ENCODE results near the gene ITPR2.
"Not testable (repeated sequence)": the region's sequence is repeated elsewhere in the genome, so short reads cannot be mapped to it uniquely, and the experiment has no call there.

Gene ITPR2

DNA sequence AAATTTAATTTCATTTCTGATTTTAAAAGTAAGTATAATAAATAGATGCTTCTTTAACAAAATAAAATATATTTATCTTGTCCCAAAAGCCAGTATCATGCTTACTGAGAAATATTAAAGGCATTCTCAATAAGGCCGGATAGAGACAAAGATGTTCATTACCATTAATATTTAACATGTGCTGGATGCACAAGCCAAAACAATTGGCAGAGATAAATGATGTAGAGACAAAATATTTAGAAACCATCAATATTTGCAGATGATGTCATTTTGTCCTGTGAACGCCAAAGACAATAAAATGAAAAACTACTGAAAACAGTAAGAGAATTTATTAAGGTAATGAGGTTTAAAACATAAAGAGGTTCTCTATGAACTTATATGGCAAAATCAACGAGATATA, 313.5 kb downstream of the ITPR2 start:
- TF ChIP-seq EZH2 (optimal IDR thresholded peaks at IDR 0.05; ENCODE audit: low read depth, low read length) (no peak), EZH2phosphoT487 (IDR thresholded peaks at IDR 0.05; ENCODE audit: low read length) (no peak)
- TF ChIP-seq, protein P1, sequence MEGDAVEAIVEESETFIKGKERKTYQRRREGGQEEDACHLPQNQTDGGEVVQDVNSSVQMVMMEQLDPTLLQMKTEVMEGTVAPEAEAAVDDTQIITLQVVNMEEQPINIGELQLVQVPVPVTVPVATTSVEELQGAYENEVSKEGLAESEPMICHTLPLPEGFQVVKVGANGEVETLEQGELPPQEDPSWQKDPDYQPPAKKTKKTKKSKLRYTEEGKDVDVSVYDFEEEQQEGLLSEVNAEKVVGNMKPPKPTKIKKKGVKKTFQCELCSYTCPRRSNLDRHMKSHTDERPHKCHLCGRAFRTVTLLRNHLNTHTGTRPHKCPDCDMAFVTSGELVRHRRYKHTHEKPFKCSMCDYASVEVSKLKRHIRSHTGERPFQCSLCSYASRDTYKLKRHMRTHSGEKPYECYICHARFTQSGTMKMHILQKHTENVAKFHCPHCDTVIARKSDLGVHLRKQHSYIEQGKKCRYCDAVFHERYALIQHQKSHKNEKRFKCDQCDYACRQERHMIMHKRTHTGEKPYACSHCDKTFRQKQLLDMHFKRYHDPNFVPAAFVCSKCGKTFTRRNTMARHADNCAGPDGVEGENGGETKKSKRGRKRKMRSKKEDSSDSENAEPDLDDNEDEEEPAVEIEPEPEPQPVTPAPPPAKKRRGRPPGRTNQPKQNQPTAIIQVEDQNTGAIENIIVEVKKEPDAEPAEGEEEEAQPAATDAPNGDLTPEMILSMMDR (IDR thresholded peaks at IDR 0.05; ENCODE audit: low read length), result no peak
- Histone ChIP-seq H4K20me1 (ENCODE audit: insufficient read depth, low read length) (no peaks in the 10 kb centered on the region), H3K27ac (ENCODE audit: low read length) (no peak overlapping the region), H3K9me3 (replicated peaks; ENCODE audit: insufficient read depth, low read length) (no peaks in the 10 kb centered on the region), H3K36me3 (replicated peaks; ENCODE audit: insufficient read depth, low read length) (no peaks in the 10 kb centered on the region), H3K27me3 (replicated peaks; ENCODE audit: insufficient read depth, low read length) (no peaks in the 10 kb centered on the region), H2AFZ (ENCODE audit: low read length) (no peak overlapping the region), H3K9me2 (replicated peaks; ENCODE audit: insufficient read depth, low read length) (no peaks in the 10 kb centered on the region), H3K9ac (ENCODE audit: low read length) (no peak overlapping the region), H3K4me1 (ENCODE audit: low read length) (no peaks in the 10 kb centered on the region), H3K4me3 (ENCODE audit: low read length) (no peak overlapping the region), H3F3A (ENCODE audit: insufficient read depth, low read length) (no peaks in the 10 kb centered on the region), H3K4me2 (ENCODE audit: low read depth, low read length) (no peak overlapping the region), H3K79me2 (ENCODE audit: low read length) (no peaks in the 10 kb centered on the region)
- no peak for DNase-seq

DNA sequence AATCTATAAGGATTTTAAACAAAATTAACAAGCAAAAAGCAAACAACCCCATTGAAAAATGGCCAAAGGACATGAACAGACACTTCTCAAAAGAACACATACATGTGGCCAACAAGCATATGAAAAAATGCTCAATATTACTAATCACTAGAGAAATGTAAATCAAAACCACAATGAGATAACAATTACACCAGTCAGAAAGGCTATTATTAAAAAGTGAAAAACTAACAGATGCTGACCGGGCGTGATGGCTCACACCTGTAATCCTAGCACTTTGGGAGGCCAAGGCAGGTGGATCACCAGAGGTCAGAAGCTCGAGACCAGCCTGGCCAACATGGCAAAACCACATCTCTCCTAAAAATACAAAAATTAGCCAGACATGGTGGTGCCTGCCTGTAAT, 315.7 kb downstream of the ITPR2 start:
- H3K27me3 ChIP-seq (replicated peaks; ENCODE audit: insufficient read depth, low read length); H3K27ac ChIP-seq (ENCODE audit: low read length); H3K9ac ChIP-seq (ENCODE audit: low read length); H3K4me1 ChIP-seq (ENCODE audit: low read length); H3K79me2 ChIP-seq (ENCODE audit: low read length); H3K4me2 ChIP-seq (ENCODE audit: low read depth, low read length); H3K9me3 ChIP-seq (replicated peaks; ENCODE audit: insufficient read depth, low read length); H3F3A ChIP-seq (ENCODE audit: insufficient read depth, low read length); H3K9me2 ChIP-seq (replicated peaks; ENCODE audit: insufficient read depth, low read length); H4K20me1 ChIP-seq (ENCODE audit: insufficient read depth, low read length); H3K36me3 ChIP-seq (replicated peaks; ENCODE audit: insufficient read depth, low read length); H2AFZ ChIP-seq (ENCODE audit: low read length); H3K4me3 ChIP-seq (ENCODE audit: low read length); DNase-seq: not testable (repeated sequence)

DNA sequence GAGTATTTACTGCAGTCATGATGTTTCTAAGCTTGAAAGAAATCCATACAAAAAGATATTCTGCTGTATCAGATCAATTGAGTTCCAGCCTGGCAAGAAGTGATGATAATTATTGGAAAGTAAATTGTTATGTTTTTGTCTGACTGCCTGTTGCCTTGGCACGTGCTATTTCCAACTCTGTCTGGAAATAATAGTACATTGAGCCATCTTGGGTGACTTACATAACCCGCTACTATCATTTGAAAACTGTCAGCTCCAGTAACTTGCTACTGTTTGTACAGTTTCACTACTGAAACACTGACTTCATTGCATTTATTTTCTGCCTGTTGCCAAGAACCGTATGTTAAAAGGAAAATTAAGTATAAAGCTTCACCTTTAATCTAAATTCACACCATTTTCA, 318.6 kb downstream of the ITPR2 start:
- Histone ChIP-seq H3K9me2 (replicated peaks; ENCODE audit: insufficient read depth, low read length) (no peaks in the 10 kb centered on the region), H2AFZ (ENCODE audit: low read length) (no peak overlapping the region), H3K9ac (ENCODE audit: low read length) (no peak overlapping the region), H3K27ac (ENCODE audit: low read length) (no peak overlapping the region), H3K27me3 (replicated peaks; ENCODE audit: insufficient read depth, low read length) (no peaks in the 10 kb centered on the region), H3K4me1 (ENCODE audit: low read length) (no peaks in the 10 kb centered on the region), H4K20me1 (ENCODE audit: insufficient read depth, low read length) (no peaks in the 10 kb centered on the region), H3K9me3 (replicated peaks; ENCODE audit: insufficient read depth, low read length) (no peaks in the 10 kb centered on the region), H3K79me2 (ENCODE audit: low read length) (no peaks in the 10 kb centered on the region), H3K4me2 (ENCODE audit: low read depth, low read length) (no peak overlapping the region), H3F3A (ENCODE audit: insufficient read depth, low read length) (no peaks in the 10 kb centered on the region), H3K36me3 (replicated peaks; ENCODE audit: insufficient read depth, low read length) (no peaks in the 10 kb centered on the region), H3K4me3 (ENCODE audit: low read length) (no peak overlapping the region)
- TF ChIP-seq EZH2 (optimal IDR thresholded peaks at IDR 0.05; ENCODE audit: low read depth, low read length), result no peak
- TF ChIP-seq EZH2phosphoT487 (IDR thresholded peaks at IDR 0.05; ENCODE audit: low read length), result no peak
- TF ChIP-seq, protein P1 (IDR thresholded peaks at IDR 0.05; ENCODE audit: low read length), result no peak
- no peak for DNase-seq

DNA sequence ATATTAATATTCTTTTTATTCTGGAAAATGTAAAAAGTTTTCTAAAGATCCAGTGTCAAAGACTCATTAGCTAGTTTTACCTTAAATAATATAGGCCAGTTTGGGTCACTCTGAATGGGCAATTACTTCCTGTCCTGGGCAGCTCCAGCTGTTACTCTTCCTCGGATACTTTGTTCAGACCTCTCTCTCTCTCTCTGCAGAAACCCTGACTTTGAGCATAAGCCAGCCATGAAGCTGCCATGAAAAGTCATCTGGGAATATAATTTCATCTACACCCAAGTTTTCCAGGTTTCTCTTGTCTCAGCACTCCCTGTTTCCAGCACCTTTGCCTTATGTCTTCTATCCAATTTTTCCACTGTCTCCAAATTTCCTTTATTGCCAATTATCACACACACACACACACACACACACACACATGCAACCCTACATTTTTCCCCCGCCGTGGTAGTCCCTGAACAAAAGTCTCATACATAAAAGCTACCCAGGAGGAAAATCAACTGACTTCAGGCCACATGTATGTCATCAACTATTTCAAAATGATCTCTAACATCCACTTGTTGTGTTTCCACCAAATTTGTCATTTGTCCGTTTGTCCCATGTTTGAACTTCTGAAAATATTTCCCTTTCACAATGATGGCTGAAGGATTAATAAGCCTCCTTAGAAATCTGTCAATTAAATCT, 319.5 kb downstream of the ITPR2 start:
- Histone ChIP-seq H3K4me3 (ENCODE audit: low read length) (no peak overlapping the region), H3K79me2 (ENCODE audit: low read length) (no peaks in the 10 kb centered on the region), H4K20me1 (ENCODE audit: insufficient read depth, low read length) (no peaks in the 10 kb centered on the region), H3K36me3 (replicated peaks; ENCODE audit: insufficient read depth, low read length) (no peaks in the 10 kb centered on the region), H3K27ac (ENCODE audit: low read length) (no peak overlapping the region), H3K4me1 (ENCODE audit: low read length) (no peaks in the 10 kb centered on the region), H3F3A (ENCODE audit: insufficient read depth, low read length) (no peaks in the 10 kb centered on the region), H3K9me2 (replicated peaks; ENCODE audit: insufficient read depth, low read length) (no peaks in the 10 kb centered on the region), H2AFZ (ENCODE audit: low read length) (no peak overlapping the region), H3K27me3 (replicated peaks; ENCODE audit: insufficient read depth, low read length) (no peaks in the 10 kb centered on the region), H3K9ac (ENCODE audit: low read length) (no peak overlapping the region), H3K9me3 (replicated peaks; ENCODE audit: insufficient read depth, low read length) (no peaks in the 10 kb centered on the region), H3K4me2 (ENCODE audit: low read depth, low read length) (no peak overlapping the region)
- DNase-seq, result no peak
- TF ChIP-seq, protein P1 (IDR thresholded peaks at IDR 0.05; ENCODE audit: low read length), result no peak
- TF ChIP-seq EZH2phosphoT487 (IDR thresholded peaks at IDR 0.05; ENCODE audit: low read length) (no peak), EZH2 (optimal IDR thresholded peaks at IDR 0.05; ENCODE audit: low read depth, low read length) (no peak)

Measured in MM.1S (cell line).